HG03457 (cell line): ENCODE data around the gene OTOP3.

Experiments
- ATAC-seq: cut with Tn5 transposase; IDR thresholded peaks from one replicate; pipeline ENCODE4 v1.9.1; 2021; ENCODE audit warnings: moderate number of reproducible peaks; ENCODE audit not compliant: unreplicated experiment

The OTOP3 gene

DNA sequence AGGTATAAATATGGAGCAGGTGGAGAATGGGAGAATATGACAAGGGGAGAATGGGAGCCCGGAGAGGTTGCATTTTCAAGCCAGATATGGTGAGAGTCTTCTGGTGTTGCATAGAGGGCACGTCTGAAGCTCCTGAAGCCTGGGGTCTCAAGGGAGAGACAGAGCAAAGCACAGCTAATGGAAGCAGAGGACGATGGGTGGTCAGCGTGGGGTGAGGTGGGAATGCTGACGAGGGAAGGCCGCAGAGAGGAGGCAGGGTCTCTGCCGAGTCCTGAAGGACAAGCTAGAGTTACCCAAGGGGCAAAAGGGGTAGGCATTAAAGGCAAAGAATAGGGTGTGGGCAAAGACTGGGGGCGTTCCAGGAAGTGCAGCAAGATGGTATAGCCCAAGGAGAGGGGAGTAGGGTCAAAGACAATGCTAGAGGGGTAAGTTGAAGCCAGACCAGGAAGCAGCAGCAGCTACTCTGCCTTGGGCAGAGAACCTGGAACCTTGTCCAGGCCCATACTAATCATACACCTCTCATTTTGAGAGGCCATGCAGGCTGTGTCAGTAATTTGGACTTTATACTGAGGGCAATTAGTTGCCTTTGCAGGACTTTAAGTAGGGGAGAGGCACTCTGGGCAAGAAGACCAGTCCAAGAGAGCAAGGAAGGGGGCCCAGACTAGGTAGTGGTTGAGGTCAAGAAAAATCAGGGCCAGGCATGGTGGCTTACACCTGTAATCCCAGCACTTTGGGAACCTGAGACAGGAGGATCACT lies 2.7 kb downstream of the OTOP3 start:
- no peak for ATAC-seq

- no peak for ATAC-seq
These were observed 3.8 kb downstream of the OTOP3 start for GRCh38 chr17:74939534-74939933.

GRCh38 chr17:74941128-74941725 lies 5.5 kb downstream of the OTOP3 start:
- no peak for ATAC-seq

DNA sequence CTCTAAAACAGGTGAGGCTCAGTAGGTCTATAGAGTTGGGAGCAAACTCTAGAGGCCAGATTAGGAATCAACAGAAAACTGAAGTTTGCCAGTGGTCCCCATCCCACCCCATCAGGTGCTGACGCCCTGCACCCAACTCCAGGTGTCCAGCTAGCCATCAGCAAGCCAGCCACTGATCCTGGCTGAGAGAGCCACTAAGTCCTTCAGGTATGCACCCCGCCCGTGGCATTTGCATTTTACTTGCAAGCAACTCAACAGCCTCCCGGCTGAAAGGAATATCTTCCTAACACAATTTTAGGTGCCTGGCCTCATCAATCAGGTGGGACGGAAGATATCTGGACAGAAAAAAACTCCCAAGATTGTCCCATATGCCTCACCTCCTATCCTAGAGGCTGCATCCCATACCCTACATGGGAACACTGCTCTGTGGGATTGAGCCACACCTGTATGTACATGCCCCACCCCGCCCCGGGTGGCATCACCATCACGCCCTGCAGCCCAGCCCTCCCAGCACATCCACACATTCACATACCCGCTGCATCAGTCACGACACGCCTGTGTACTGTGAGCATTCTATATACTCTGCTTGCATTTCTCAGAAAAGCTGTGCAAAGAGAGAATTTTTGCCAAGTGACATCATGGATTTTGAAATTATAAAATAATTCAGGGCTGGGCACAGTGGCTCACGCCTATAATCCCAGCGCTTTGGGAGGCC lies 8.3 kb downstream of the OTOP3 start:
- ATAC-seq, result no peak

DNA sequence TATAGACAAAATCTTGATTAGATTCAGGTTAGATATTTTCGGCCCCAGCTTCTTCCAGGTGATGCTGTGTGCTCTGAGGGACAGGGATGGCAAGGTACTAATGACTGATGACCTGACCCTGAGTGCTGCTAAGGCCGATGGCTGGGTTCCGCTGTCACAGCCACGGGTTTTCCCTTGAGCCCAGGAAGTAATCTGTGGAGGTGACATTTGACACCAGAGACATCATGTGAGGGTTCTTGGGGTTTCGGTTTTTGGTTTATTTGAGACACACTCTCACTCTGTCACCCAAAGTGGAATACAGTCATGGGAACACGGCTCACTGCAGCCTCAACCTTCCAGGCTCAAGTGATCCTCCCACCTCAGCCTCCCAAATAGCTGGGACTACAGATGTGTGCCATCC lies 9.8 kb downstream of the OTOP3 start:
- ATAC-seq, result no peak

DNA sequence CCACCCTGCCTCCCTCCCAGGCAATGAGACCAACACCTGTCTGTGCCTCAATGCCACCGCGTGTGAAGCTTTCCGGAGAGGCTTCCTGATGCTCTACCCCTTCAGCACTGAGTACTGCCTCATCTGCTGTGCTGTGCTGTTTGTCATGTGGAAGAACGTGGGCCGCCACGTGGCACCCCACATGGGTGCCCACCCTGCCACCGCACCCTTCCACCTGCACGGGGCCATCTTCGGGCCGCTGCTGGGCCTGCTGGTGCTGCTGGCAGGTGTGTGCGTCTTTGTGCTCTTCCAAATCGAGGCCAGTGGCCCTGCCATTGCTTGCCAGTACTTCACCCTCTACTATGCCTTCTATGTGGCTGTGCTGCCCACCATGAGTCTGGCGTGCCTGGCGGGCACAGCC lies 10.9 kb downstream of the OTOP3 start:
- no peak for ATAC-seq

DNA sequence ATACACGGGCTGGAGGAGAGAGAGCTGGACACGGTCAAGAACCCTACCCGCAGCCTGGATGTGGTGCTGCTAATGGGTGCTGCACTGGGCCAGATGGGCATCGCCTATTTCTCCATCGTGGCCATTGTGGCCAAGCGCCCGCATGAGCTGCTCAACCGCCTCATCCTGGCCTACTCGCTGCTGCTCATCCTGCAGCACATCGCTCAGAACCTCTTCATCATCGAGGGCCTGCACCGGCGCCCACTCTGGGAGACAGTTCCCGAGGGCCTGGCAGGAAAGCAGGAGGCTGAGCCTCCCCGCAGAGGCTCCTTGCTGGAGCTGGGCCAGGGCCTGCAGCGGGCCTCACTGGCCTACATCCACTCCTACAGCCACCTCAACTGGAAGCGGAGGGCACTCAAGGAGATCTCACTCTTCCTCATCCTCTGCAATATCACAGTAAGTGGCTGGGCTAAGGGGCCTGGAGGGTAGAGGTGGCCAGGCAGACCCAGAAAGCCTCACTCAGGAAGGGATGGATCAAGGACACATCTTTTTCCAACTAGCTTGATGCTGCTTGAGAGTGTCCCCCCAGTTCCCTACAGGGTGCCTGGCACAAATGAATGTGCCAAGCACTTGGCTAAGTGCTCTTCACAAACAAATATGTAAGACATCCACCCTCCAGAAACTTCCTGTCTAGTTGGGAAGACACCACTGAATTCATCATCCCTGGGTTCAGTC lies 11.5 kb downstream of the OTOP3 start:
- ATAC-seq, result no peak

DNA sequence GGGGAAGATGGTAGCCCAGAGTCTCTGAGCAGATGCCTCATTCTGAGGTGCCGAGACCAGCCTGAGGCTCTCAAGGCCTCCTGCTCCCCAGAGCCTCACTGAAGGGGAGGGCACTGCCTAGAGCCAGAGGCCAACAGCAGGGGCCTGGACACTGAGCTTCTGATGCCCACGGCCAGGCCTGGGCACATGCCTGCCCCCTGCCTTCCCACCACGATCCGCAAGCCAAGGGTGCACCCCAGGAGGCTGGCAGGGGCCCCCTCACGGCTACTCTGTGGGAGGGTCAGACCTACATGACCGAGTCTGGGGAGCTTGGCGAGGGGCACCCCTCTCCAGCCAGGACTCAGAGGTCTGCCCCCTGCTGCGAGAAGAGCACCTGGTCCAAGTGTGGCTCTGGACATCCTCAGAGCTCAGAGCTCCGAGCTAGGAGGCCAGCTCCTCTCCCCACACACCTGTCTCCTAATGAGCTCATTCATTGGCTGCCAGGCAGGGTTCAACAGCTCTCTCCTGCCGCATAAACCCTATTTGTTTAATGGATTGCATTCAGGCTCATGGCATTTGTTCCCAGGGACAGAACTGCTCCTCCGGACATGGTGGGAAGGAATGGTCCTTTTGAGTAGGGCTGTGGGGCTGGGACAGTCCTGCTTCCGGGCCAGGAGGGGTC lies 13.9 kb downstream of the OTOP3 start:
- no peak for ATAC-seq

- no peak for ATAC-seq
These were observed 14.5 kb downstream of the OTOP3 start for GRCh38 chr17:74950207-74950606.

DNA sequence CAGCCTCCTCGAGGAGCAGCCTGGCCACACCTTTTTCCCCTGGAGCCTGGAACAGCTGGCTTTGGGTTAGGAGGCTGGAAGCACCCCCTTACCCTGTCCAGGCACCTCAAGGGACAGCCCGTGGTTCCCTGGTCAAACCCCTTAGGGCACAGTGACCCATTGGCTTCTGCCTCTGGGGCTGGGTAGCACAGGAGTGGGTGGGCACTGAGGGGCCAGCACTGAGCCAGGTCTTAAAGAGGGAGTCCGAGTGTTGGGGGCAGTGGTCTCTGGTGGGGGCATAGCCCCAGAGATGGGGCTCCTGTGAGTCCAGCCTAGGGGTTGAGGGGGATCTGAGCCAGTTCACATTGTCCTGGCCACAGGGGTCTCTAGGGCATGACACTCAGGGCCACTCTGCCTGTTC lies 15.4 kb downstream of the OTOP3 start:
- no peak for ATAC-seq

- no peak for ATAC-seq
These were observed 16.2 kb downstream of the OTOP3 start for GRCh38 chr17:74951680-74952421.

- no peak for ATAC-seq
These were observed 16.9 kb downstream of the OTOP3 start for GRCh38 chr17:74952431-74953133.

- no peak for ATAC-seq
These were observed 17.5 kb downstream of the OTOP3 start for GRCh38 chr17:74953134-74953687.

DNA sequence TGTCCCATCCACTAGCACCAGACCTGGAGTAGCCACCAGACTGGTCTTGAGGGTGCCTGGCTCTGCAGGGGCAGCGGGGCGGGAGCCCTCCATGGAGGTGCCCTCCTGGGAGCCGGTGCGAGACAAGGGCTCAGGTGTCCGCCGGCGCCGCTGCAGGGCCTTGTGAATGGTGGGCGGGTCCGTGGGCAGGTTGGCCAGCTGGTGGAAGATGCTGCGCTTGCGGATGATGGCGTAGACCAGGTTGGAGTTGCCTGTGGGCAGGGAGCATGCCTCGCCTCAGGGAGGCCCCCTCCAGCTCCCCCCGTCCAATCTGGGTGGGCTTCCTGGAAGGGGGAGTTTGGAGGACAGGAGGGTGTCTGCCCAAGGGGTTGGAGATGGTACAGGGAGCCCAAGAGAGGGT lies 18.4 kb downstream of the OTOP3 start:
- ATAC-seq, result no peak

GRCh38 chr17:74954665-74955421 lies 19.1 kb downstream of the OTOP3 start:
- no peak for ATAC-seq

DNA sequence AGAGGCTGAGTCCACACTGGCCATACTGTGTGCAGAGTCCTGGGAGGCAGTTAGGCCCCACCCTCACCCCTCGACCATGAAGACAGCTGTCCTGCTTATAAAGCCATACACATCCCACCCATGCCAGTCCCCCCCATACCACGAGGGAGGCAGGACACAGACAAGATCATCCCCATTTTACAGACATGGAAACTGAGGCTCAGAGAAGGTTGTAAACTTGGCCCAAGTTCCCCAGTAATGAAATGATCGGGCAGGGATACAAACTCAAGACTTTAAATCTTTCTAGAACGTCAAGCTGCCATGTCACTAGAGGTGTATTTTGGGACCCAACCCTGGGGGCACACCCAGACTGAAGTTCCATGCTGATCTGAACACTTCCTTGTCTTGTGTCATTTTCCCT lies 20.4 kb downstream of the OTOP3 start:
- no peak for ATAC-seq

- no peak for ATAC-seq
These were observed 22.4 kb downstream of the OTOP3 start for GRCh38 chr17:74957935-74958740.
